Breast epithelium (tissue), 4 donors: ENCODE measurements around the gene MAN1A2. TPM values are rescaled to one million over a fixed set of nuclear protein-coding genes. Genes with fewer than 3 reads are reported as not detected.

Source experiments
- DNase-seq, 2 donors: peaks; one replicate each; pipeline ENCODE4 v3.0.0-alpha.2; 2019; ENCODE audit warnings: low spot score in 2 of 2
- H3K27ac ChIP-seq, 2 donors: fragments of 200-600 bp; sonication (generic) in 1 of 2; one replicate each; pipeline ENCODE4 v1.5.1; 2016 to 2019; ENCODE audit warnings: mild to moderate bottlenecking in 1 of 2
- H3K27me3 ChIP-seq, 2 donors: fragments of 200-600 bp; sonication (generic) in 1 of 2; one replicate each; pipeline versions ENCODE4 v1.5.1 to v1.6.0; 2017 to 2019; ENCODE audit warnings: control low read depth in 1 of 2, mild to moderate bottlenecking in 1 of 2
- H3K36me3 ChIP-seq: fragments of 200-600 bp; one replicate; pipeline ENCODE4 v1.5.1; 2019
- H3K4me1 ChIP-seq, 2 donors: fragments of 200-600 bp; sonication (generic); one replicate each; pipeline ENCODE4 v1.5.1; 2016 to 2019; ENCODE audit warnings: control low read depth in 1 of 2
- H3K4me3 ChIP-seq, 3 donors: fragments of 200-600 bp; sonication (generic); 1 replicate in 2 of 3; 2 replicates in 1 of 3; pipeline ENCODE4 v1.5.1; 2016 to 2019; ENCODE audit warnings: mild to moderate bottlenecking in 3 of 3, moderate library complexity in 2 of 3
- H3K9me3 ChIP-seq, 2 donors: fragments of 200-600 bp; sonication (generic) in 1 of 2; one replicate each; pipeline ENCODE4 v1.5.1; 2016 to 2019; ENCODE audit warnings: control low read depth in 1 of 2
- POLR2A ChIP-seq: fragments of 450-650 bp; IDR thresholded peaks from one replicate; pipeline ENCODE4 v1.6.1; 2016; ENCODE audit warnings: antibody characterized with exemption, mild to moderate bottlenecking, moderate library complexity
- POLR2AphosphoS5 ChIP-seq, 3 donors: sonication (generic); formaldehyde crosslinking; IDR thresholded peaks; one replicate each; pipeline ENCODE4 v1.6.1; 2017; ENCODE audit warnings: antibody characterized with exemption in 3 of 3
- intact Hi-C: fragments of 100-400 bp; cut with DNase I; formaldehyde crosslinking; loops from one replicate; pipeline ENCODE4 v1.15.1; 2023; ENCODE audit warnings: low total_unique reads
- total RNA-seq, 3 donors: library from RNA; depleted of rRNA; stranded (reverse); fragments of >200 nt; gene quantifications; one replicate each; pipeline ENCODE4 v1.1.0, GENCODE V29; 2016
- TF ChIP-seq, protein P1 (sequence below), 3 donors: fragments of 450-650 bp; IDR thresholded peaks; one replicate each; pipeline ENCODE4 v1.5.1; 2016 to 2017; ENCODE audit warnings: antibody characterized with exemption in 3 of 3, mild to moderate bottlenecking in 3 of 3, moderate library complexity in 3 of 3

The MAN1A2 gene
- total RNA-seq, 3 donors from 2014 or later = 40.2 to 52.8 (median 43.3) TPM

DNA sequence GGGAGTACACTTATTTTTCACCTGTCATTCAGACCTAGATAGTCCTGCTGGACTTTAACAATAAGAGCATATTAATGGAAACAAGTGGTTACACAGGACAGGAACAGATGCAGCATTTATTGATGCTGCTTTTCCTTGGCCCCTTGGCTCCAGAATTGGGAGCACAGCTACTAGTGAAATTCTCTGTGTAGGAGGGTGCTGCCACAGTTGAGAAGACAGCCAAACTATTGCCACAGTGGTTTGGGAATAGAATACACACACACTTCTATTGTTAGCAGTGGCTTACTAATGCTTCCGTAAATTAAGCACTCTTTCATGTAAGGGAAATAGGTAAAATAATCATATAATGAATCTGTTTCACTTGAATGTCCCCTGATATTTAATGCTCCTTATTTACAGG, 133.3 kb downstream of the MAN1A2 start:
- H3K36me3 ChIP-seq = no peaks in the 10 kb centered on the region
- intact Hi-C loops = no loop called here
- H3K4me1 ChIP-seq = no peaks in the 10 kb centered on the region
- no peaks in the 10 kb centered on the region for H3K27me3 ChIP-seq
- no peak overlapping the region for H3K27ac ChIP-seq
- TF ChIP-seq POLR2A = no peak
- no peak for TF ChIP-seq POLR2AphosphoS5 (IDR thresholded peaks at IDR 0.05)
- TF ChIP-seq, protein P1, sequence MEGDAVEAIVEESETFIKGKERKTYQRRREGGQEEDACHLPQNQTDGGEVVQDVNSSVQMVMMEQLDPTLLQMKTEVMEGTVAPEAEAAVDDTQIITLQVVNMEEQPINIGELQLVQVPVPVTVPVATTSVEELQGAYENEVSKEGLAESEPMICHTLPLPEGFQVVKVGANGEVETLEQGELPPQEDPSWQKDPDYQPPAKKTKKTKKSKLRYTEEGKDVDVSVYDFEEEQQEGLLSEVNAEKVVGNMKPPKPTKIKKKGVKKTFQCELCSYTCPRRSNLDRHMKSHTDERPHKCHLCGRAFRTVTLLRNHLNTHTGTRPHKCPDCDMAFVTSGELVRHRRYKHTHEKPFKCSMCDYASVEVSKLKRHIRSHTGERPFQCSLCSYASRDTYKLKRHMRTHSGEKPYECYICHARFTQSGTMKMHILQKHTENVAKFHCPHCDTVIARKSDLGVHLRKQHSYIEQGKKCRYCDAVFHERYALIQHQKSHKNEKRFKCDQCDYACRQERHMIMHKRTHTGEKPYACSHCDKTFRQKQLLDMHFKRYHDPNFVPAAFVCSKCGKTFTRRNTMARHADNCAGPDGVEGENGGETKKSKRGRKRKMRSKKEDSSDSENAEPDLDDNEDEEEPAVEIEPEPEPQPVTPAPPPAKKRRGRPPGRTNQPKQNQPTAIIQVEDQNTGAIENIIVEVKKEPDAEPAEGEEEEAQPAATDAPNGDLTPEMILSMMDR (IDR thresholded peaks at IDR 0.05) = no peak
- no peak overlapping the region for H3K4me3 ChIP-seq
- no peaks in the 10 kb centered on the region for H3K9me3 ChIP-seq
- no peak for DNase-seq

GRCh38 chr1:117501281-117501680, 134.0 kb downstream of the MAN1A2 start:
- TF ChIP-seq POLR2AphosphoS5 (IDR thresholded peaks at IDR 0.05) (no peak), POLR2A (no peak)
- TF ChIP-seq, protein P1 (IDR thresholded peaks at IDR 0.05) = no peak
- no peaks in the 10 kb centered on the region for H3K9me3 ChIP-seq
- H3K27ac ChIP-seq = no peak overlapping the region
- intact Hi-C loops = no loop called here
- no peaks in the 10 kb centered on the region for H3K27me3 ChIP-seq
- H3K4me3 ChIP-seq = no peak overlapping the region
- H3K36me3 ChIP-seq = no peaks in the 10 kb centered on the region
- DNase-seq = no peak
- no peaks in the 10 kb centered on the region for H3K4me1 ChIP-seq

DNA sequence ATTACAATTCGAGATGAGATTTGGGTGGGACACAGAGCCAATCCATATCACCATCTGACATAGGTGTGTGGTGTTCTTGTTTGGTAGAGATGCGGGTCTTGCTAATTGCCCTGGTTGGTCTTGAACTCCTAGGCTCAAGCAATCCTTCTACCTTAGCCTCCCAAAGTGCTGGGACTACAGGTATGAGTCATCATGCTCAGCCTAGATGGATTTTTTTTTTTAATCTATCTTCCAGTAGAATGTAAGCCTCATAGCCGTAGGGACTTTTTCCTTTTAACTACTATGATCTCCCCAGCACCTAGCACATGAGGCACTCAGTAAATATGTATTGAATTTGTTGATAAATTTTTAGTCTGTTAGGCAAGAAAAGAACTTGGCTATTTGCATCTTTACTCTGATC, 144.0 kb downstream of the MAN1A2 start:
- H3K4me3 ChIP-seq = no peak overlapping the region
- H3K27me3 ChIP-seq = no peaks in the 10 kb centered on the region
- no peak for TF ChIP-seq POLR2AphosphoS5 (IDR thresholded peaks at IDR 0.05)
- TF ChIP-seq POLR2A = no peak
- TF ChIP-seq, protein P1 (IDR thresholded peaks at IDR 0.05) = no peak
- H3K9me3 ChIP-seq = no peaks in the 10 kb centered on the region
- intact Hi-C loops = no loop called here
- H3K27ac ChIP-seq = no peak overlapping the region
- no peak for DNase-seq
- no peaks in the 10 kb centered on the region for H3K4me1 ChIP-seq
- no peaks in the 10 kb centered on the region for H3K36me3 ChIP-seq

DNA sequence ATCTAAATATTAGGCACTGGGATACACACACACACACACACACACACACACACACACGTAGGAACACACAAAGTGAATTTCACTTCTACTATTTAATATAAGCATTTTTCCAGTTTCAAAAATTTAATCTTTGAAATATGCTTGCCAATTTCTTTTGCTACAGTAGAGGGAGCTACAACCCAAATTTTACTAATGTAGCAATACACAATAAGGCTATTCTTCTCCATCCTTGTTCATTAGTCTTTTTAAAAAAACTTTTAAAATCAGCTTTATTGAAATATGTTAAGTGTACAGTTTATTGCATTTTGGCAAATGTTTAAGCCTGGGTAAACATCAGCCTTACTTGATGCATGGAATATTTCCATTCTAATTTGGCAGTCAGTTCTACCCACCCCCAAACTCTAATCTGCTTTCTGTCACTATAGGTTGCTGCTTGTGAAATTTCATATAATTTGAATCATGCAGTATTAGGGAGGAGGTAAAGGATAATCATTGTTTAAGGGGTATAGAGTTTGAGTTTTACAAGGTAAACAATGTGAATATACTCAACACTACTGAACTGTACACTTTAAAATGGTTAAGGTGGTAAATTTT, 145.6 kb downstream of the MAN1A2 start:
- no peak for TF ChIP-seq POLR2AphosphoS5 (IDR thresholded peaks at IDR 0.05)
- TF ChIP-seq, protein P1 (IDR thresholded peaks at IDR 0.05) = peak in 2 of 3 donors; percentile 54 to 59
- no peak overlapping the region for H3K27ac ChIP-seq
- intact Hi-C loops = no loop called here

GRCh38 chr1:117523111-117523510, 155.9 kb downstream of the MAN1A2 start:
- no peak for DNase-seq
- intact Hi-C loops = no loop called here
- Histone ChIP-seq H3K4me1 (no peaks in the 10 kb centered on the region), H3K27me3 (no peaks in the 10 kb centered on the region), H3K4me3 (no peak overlapping the region), H3K36me3 (no peaks in the 10 kb centered on the region), H3K27ac (no peak overlapping the region), H3K9me3 (no peaks in the 10 kb centered on the region)
- TF ChIP-seq, protein P1 (IDR thresholded peaks at IDR 0.05) = no peak
- TF ChIP-seq POLR2A (no peak), POLR2AphosphoS5 (IDR thresholded peaks at IDR 0.05) (no peak)

More for the DNA sequence above, 145.6 kb downstream of the MAN1A2 start:
- H3K27me3 ChIP-seq = no peaks in the 10 kb centered on the region
- no peaks in the 10 kb centered on the region for H3K9me3 ChIP-seq
- no peaks in the 10 kb centered on the region for H3K4me1 ChIP-seq
- H3K36me3 ChIP-seq = no peaks in the 10 kb centered on the region
- no peak for DNase-seq
- no peak overlapping the region for H3K4me3 ChIP-seq
